Astrocyte (in vitro differentiated cells and primary cell): Measurements from ENCODE around the gene PHF10. TPM values are rescaled to one million over a fixed set of nuclear protein-coding genes. Genes with fewer than 3 reads are reported as not detected.

Experiments
- DNase-seq: peaks from one replicate; pipeline ENCODE4 v3.0.0-alpha.2; 2010; ENCODE audit warnings: low read depth
- FAIRE-seq: peaks from 2 replicates; lab custom pipeline; 2011; peaks lifted over from hg19 to GRCh38; lab: Jason Lieb, UNC
- H2AFZ ChIP-seq: 2 replicates; pipeline ENCODE4 v1.6.0; 2012; ENCODE audit warnings: low read depth, low read length, inconsistent platforms
- H3K27ac ChIP-seq: 2 replicates; pipeline ENCODE4 v1.5.1; 2011; ENCODE audit warnings: low read depth, low read length, inconsistent platforms
- H3K27me3 ChIP-seq: 2 replicates; pipeline ENCODE4 v1.6.0; 2011; ENCODE audit warnings: low read length, inconsistent platforms; ENCODE audit not compliant: insufficient read depth
- H3K36me3 ChIP-seq: 2 replicates; pipeline ENCODE4 v1.5.1; 2011; ENCODE audit warnings: low read length, inconsistent platforms; ENCODE audit not compliant: insufficient read depth
- H3K4me1 ChIP-seq: 2 replicates; pipeline ENCODE4 v1.5.1; 2011; ENCODE audit warnings: low read length, inconsistent platforms; ENCODE audit not compliant: insufficient read depth
- H3K4me2 ChIP-seq: 2 replicates; pipeline ENCODE4 v1.6.0; 2012; ENCODE audit warnings: low read length, inconsistent platforms
- H3K4me3 ChIP-seq: 2 replicates; pipeline ENCODE4 v1.5.1; 2011; ENCODE audit warnings: low read depth, mild to moderate bottlenecking, low read length, inconsistent platforms; ENCODE audit not compliant: insufficient read depth
- H3K79me2 ChIP-seq: 2 replicates; pipeline ENCODE4 v1.6.0; 2012; ENCODE audit warnings: mild to moderate bottlenecking, low read length, inconsistent platforms; ENCODE audit not compliant: insufficient read depth
- H3K9ac ChIP-seq: 2 replicates; pipeline ENCODE4 v1.6.0; 2012; ENCODE audit warnings: mild to moderate bottlenecking, low read length, inconsistent platforms
- H3K9me3 ChIP-seq: 2 replicates; pipeline ENCODE4 v1.5.1; 2012; ENCODE audit warnings: low read depth, mild to moderate bottlenecking, low read length, inconsistent platforms; ENCODE audit not compliant: insufficient read depth
- H4K20me1 ChIP-seq: 2 replicates; pipeline ENCODE4 v1.6.0; 2012; ENCODE audit warnings: low read length, inconsistent platforms; ENCODE audit not compliant: insufficient read depth
- H3K27ac Mint-ChIP-seq: one replicate; pipeline ENCODE4 v1.8.0; 2021; ENCODE audit warnings: mild to moderate bottlenecking, mixed read lengths; ENCODE audit not compliant: unreplicated experiment
- H3K27me3 Mint-ChIP-seq: one replicate; pipeline ENCODE4 v1.8.0; 2021; ENCODE audit warnings: low read depth, mixed read lengths; ENCODE audit not compliant: unreplicated experiment
- H3K36me3 Mint-ChIP-seq: one replicate; pipeline ENCODE4 v1.8.0; 2021; ENCODE audit warnings: low read depth, mixed read lengths; ENCODE audit not compliant: unreplicated experiment
- H3K4me1 Mint-ChIP-seq: one replicate; pipeline ENCODE4 v1.8.0; 2021; ENCODE audit warnings: low read depth, mixed read lengths; ENCODE audit not compliant: unreplicated experiment
- H3K4me3 Mint-ChIP-seq: one replicate; pipeline ENCODE4 v1.8.0; 2021; ENCODE audit warnings: mild to moderate bottlenecking, moderate library complexity, mixed read lengths; ENCODE audit not compliant: unreplicated experiment
- H3K9me3 Mint-ChIP-seq: one replicate; pipeline ENCODE4 v1.8.0; 2021; ENCODE audit warnings: mild to moderate bottlenecking, mixed read lengths; ENCODE audit not compliant: unreplicated experiment
- CTCF ChIP-seq: IDR thresholded peaks from 2 replicates; pipeline ENCODE4 v1.5.1; 2011; ENCODE audit warnings: low read depth, mild to moderate bottlenecking, inconsistent platforms, low read length, moderate library complexity; ENCODE audit not compliant: insufficient read depth
- EZH2 ChIP-seq: IDR thresholded peaks from 2 replicates; pipeline ENCODE4 v1.6.1; 2012; ENCODE audit warnings: mild to moderate bottlenecking, low read length, inconsistent platforms; ENCODE audit not compliant: insufficient read depth
- total RNA-seq: library from RNA; stranded (reverse); gene quantifications from 2 replicates; pipeline ENCODE4 v1.2.1, GENCODE V29; 2021

Gene PHF10
- total RNA-seq, 1 donor from 2014 or later = 30.9 TPM

DNA sequence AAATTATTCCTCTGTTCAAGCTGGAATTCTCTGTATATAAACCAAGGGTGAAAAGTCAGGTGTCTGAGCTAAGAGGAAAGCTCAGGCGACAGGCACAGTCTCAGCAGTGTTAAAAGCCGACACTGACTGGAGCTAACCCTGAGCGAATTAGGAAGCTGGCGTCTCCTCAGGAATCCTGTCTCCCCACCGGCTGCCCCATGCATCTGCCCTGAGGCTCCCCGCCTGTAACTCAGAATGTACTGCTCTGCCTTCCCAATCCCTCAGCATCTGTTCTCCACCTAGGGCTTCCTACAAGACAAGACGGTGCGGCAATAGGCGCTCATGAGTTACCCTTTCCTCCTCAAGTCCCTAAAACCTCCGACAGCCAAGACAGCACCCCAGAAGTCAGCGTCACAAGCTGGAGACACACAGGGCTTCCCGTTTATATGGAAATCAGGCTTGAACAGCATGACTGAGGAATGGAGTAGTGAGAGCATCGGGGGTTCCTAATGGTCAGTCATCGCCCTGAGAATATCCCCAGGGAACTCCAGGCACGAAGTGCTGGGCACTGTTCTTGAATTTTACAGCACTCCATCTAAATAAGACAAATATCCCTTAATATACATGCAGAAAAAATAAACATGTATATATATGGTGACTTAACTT is 56.0 kb downstream of the PHF10 start:
- no peak overlapping the region for H3K4me3 ChIP-seq
- no peak overlapping the region for H3K9ac ChIP-seq
- DNase-seq (no peak), FAIRE-seq (no peak)
- no peak overlapping the region for H2AFZ ChIP-seq
- no peaks in the 10 kb centered on the region for H3K9me3 ChIP-seq
- H4K20me1 ChIP-seq = no peaks in the 10 kb centered on the region
- H3K4me3 Mint-ChIP-seq = no peak overlapping the region
- no peak overlapping the region for H3K27ac Mint-ChIP-seq
- no peaks in the 10 kb centered on the region for H3K27me3 ChIP-seq
- peaks cover 13% of the 10 kb centered on the region for H3K36me3 Mint-ChIP-seq
- H3K36me3 ChIP-seq = peaks cover 2% of the 10 kb centered on the region
- peaks cover 4% of the 10 kb centered on the region for H3K4me1 ChIP-seq
- H3K4me1 Mint-ChIP-seq = peaks cover 4% of the 10 kb centered on the region
- H3K79me2 ChIP-seq = no peaks in the 10 kb centered on the region
- no peak for TF ChIP-seq CTCF
- H3K4me2 ChIP-seq = no peak overlapping the region
- no peak overlapping the region for H3K27ac ChIP-seq
- H3K27me3 Mint-ChIP-seq = no peaks in the 10 kb centered on the region
- H3K9me3 Mint-ChIP-seq = no peaks in the 10 kb centered on the region

DNA sequence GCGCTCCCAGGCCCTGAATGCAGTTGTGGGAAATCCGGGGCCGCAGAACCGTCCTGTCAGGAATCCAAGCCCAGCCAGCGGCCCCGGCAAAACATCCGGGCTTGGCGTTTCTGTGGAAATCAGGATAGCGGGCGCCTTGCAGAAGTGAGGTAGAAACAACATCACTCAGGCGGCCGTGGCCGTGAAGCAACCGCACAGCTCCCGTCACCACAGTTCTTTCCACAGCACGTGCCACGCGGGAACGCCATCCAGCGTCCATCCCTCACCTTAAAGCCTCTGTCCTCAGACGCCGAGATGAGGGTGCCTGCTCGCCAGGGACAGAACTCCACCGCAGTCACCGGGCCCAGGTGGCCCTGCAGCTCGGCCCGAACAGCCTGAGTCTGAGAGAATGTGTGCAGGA is 56.6 kb downstream of the PHF10 start:
- no peak overlapping the region for H2AFZ ChIP-seq
- no peak overlapping the region for H3K27ac ChIP-seq
- H3K9me3 Mint-ChIP-seq = no peaks in the 10 kb centered on the region
- H4K20me1 ChIP-seq = no peaks in the 10 kb centered on the region
- FAIRE-seq (no peak), DNase-seq (no peak)
- H3K27ac Mint-ChIP-seq = no peak overlapping the region
- peaks cover 4% of the 10 kb centered on the region for H3K4me1 Mint-ChIP-seq
- H3K4me3 ChIP-seq = no peak overlapping the region
- no peaks in the 10 kb centered on the region for H3K79me2 ChIP-seq
- peaks cover 13% of the 10 kb centered on the region for H3K36me3 Mint-ChIP-seq
- H3K4me3 Mint-ChIP-seq = no peak overlapping the region
- no peaks in the 10 kb centered on the region for H3K27me3 Mint-ChIP-seq
- H3K4me2 ChIP-seq = no peak overlapping the region
- peaks cover 4% of the 10 kb centered on the region for H3K4me1 ChIP-seq
- H3K9me3 ChIP-seq = no peaks in the 10 kb centered on the region
- H3K9ac ChIP-seq = no peak overlapping the region
- no peaks in the 10 kb centered on the region for H3K27me3 ChIP-seq
- TF ChIP-seq CTCF (no peak), EZH2 (no peak)
- H3K36me3 ChIP-seq = peaks cover 2% of the 10 kb centered on the region

DNA sequence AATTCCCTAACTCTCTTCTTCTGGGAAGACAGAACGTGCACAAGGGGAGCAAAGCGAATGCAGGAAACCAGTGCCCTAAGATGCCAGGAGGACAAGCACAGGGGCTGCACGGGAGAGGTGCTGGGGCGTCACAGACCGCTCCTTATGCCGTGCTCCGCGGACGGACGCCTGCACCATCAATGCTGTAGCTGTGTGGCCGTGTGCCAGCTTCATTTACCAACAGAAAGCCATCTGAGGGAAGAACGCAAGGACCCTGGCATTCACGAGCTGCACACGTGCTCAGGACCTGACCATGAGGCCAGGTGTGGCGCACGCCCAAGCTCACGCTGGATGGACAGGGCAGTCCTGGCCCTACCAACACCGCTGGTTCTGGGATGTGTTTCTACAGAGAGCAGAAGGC is 57.9 kb downstream of the PHF10 start:
- no peak overlapping the region for H2AFZ ChIP-seq
- H3K4me1 ChIP-seq = peaks cover 4% of the 10 kb centered on the region
- FAIRE-seq = no peak
- H3K27me3 ChIP-seq = no peaks in the 10 kb centered on the region
- H3K9ac ChIP-seq = no peak overlapping the region
- Mint-ChIP-seq H3K9me3 (no peaks in the 10 kb centered on the region), H3K27ac (no peak overlapping the region), H3K4me3 (no peak overlapping the region), H3K4me1 (peaks cover 4% of the 10 kb centered on the region), H3K36me3 (peaks cover 9% of the 10 kb centered on the region), H3K27me3 (no peaks in the 10 kb centered on the region)
- H3K36me3 ChIP-seq = peaks cover 2% of the 10 kb centered on the region
- no peak overlapping the region for H3K27ac ChIP-seq
- H3K4me2 ChIP-seq = no peak overlapping the region
- no peak overlapping the region for H3K4me3 ChIP-seq
- no peak for DNase-seq
- no peaks in the 10 kb centered on the region for H3K79me2 ChIP-seq
- no peaks in the 10 kb centered on the region for H3K9me3 ChIP-seq
- TF ChIP-seq CTCF (no peak), EZH2 (no peak)
- no peaks in the 10 kb centered on the region for H4K20me1 ChIP-seq
